Measurements from ENCODE around the gene BOLL.
"Not testable (repeated sequence)": the region's sequence is repeated elsewhere in the genome, so short reads cannot be mapped to it uniquely, and the experiment has no call there.

BOLL gene

GRCh38 chr2:197795277-197795676, 10.2 kb upstream of the BOLL start:
- no peak for DNase-seq

DNA sequence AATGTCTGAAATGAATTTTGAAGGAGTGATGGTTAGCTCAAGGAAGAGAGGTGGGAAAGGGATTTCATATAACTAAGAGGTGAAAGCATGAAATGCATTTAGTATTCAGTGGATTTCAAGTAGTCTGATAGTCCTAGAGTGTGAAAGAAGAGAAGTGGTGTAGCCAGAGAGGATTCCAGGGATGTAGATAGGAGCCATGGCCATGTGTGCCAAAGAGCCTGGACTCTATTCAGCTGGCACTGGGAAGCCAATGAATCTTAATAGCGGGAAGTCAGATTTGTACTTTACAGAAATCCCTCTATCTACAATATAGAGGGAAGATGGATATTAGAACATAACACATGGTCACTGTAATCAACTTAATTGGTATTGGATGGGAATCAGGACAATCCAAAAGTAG, 8.3 kb upstream of the BOLL start:
- DNase-seq, result no peak

- peak; percentile 60 for DNase-seq
Measured at GRCh38 chr2:197786010-197786877, 1.1 kb upstream of the BOLL start.

- DNase-seq, result no peak
Measured at GRCh38 chr2:197782126-197782525, 3.0 kb downstream of the BOLL start.

GRCh38 chr2:197779261-197779660, 5.9 kb downstream of the BOLL start:
- no peak for DNase-seq

- DNase-seq, result peak; percentile 21
Measured at GRCh38 chr2:197777823-197778407, 7.2 kb downstream of the BOLL start.

DNA sequence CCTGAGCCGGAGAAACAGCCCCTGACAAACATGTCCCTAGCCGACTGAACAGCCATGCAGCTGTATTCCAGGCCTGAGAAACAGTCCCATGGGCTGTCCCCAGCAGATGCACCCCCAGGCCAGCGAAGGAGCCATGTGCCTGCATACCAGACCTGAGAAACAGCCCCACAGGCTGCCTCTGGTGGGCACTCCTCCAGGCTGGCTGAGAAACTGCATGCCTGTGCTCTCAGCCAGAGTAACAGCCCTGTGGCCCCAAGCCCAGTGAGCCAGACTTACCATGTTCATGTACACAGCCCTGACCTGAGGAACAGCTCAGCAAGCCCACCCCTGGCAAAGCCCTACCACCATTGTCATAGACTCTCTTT, 24.8 kb downstream of the BOLL start:
- DNase-seq, result no peak

- no peak for DNase-seq
Measured at GRCh38 chr2:197759625-197760292, 25.4 kb downstream of the BOLL start.

DNA sequence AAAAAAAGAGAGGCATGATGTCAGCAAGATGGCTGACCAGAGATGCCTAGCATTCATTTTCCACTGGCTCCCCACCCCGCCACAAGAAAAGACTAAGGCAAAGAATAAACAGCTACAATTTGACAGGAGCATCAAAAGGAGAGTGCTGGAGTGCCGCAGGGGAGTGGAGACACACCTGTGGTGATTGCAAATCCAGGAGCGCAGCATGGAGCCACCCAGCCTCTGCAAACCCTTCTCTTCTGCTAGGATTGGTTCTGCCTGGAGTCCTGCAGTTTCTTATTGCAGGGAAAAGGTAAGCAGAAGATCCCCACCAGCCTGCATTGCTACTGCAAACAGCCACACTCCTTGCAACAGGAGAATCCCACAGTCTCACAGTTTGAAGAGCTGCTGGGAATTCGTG, 26.1 kb downstream of the BOLL start:
- no peak for DNase-seq

- DNase-seq, result no peak
Measured at GRCh38 chr2:197740200-197740599, 44.9 kb downstream of the BOLL start.

- not testable (repeated sequence) for DNase-seq
Measured at GRCh38 chr2:197728555-197729544, 56.3 kb downstream of the BOLL start.

DNA sequence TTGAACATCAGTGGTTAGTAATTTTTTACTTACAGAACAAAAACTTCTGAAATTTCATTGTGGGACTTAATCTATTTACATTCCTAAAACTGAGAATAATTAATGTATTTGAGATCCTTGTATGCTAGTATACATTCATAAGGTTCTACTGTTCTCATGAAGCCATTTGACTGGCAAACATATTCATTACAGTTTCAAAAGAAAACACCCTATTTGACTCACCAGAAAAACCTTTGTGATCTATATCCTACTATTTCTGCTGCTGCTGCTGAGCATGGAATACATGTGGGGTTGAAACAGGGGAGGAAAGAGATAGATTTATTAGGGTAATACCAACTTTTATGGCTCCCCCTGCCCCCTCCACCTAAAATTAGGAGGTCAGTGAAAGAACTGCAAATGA, 58.1 kb downstream of the BOLL start:
- no peak for DNase-seq

GRCh38 chr2:197717863-197718262, 67.3 kb downstream of the BOLL start:
- DNase-seq, result no peak

- DNase-seq, result no peak
Measured at GRCh38 chr2:197713271-197713670, 71.8 kb downstream of the BOLL start.

- DNase-seq, result no peak
Measured at GRCh38 chr2:197711578-197711977, 73.5 kb downstream of the BOLL start.

DNA sequence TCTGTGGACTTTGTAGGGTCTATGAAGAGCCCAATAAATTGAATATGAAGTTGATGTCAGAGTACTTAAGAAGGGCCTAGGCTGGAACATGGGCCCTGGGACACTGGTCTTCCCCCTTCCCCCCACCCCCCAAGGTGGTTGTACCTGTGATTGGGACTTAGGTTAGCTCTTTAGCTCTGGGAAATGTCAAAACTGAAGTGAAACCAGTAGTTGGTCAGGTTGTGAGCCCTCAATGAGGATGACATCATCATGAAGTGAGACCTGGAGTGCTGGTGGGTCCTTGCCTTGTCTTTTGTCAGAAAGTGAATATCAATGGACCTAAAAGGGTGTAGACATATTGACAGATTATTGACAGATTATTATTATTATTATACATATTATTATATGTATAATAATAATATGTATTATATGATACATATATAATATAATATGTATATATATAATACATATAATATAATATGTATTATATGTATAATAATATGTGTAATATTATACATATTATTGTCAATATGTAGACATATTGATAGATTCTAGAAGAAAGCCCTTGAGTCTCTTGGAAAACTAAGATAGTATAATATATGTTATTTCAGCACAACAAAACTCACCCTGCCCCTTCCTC, 74.6 kb downstream of the BOLL start:
- no peak for DNase-seq

DNA sequence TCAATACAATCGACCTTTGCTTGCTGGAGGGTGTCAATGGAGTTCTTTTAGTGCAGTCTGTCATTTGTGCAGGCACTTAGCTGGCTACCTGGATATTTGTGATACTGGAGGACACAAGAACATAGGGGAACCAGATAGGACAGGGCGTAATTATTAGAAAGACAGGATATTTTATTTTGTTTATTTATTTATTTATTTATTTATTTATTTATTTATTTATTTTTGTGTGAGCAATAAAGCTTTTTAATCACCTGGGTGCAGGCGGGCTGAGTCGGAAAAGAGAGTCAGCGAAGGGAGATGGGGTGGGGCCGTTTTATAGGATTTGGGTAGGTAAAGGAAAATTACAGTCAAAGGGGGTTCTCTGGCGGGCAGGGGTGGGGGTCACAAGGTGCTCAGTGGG, 76.0 kb downstream of the BOLL start:
- not testable (repeated sequence) for DNase-seq

DNA sequence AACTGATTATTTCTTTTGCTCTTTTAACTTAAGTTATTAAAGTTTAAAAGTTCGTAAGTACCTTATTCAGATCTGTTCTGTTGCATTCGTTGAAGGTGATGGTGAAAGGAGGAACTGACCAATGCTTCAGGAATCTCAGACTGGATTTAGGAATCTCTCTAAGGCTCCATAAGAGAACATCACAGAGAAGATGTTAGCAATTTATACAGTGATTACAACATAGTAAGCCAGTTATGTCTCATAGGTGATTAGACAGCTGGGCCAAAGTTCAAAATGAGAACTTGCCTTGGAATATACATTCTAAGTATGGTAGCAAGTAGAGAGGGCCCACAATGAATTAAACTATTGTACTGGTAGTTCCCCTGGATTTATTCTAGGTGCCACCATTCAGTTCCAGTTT, 76.8 kb downstream of the BOLL start:
- DNase-seq, result no peak

- DNase-seq, result no peak
Measured at GRCh38 chr2:197707316-197708213, 77.6 kb downstream of the BOLL start.

- DNase-seq, result no peak
Measured at GRCh38 chr2:197706839-197707207, 78.3 kb downstream of the BOLL start.
